H1 (cell line): ENCODE measurements around the gene PRB2. TPM values are rescaled to one million over a fixed set of nuclear protein-coding genes. Genes with fewer than 3 reads are reported as not detected.

Experiments used
- CHD1 ChIP-seq: IDR thresholded peaks from 2 replicates; pipeline ENCODE4 v1.6.1; 2012; ENCODE audit warnings: low read depth, low read length, improper control_type of control experiment
- RBBP5 ChIP-seq: IDR thresholded peaks from 2 replicates; pipeline ENCODE4 v1.7.1; 2012; ENCODE audit warnings: low read depth, mild to moderate bottlenecking, inconsistent platforms, low read length, moderate library complexity, borderline replicate concordance
- RXRA ChIP-seq: IDR thresholded peaks from 2 replicates; pipeline ENCODE4 v1.6.1; 2011; ENCODE audit warnings: low read depth, mild to moderate bottlenecking, low read length, moderate library complexity; ENCODE audit not compliant: insufficient read depth
- SP2 ChIP-seq: IDR thresholded peaks from 2 replicates; pipeline ENCODE4 v1.6.1; 2012; ENCODE audit warnings: mild to moderate bottlenecking, low read length, inconsistent platforms
- SUZ12 ChIP-seq: fragments of 200-600 bp; sonication (generic); IDR thresholded peaks from 2 replicates; pipeline ENCODE4 v1.6.1; 2012; ENCODE audit warnings: mild to moderate bottlenecking, inconsistent platforms, low read length, moderate library complexity, mixed read lengths
- polyA plus RNA-seq, 7 experiments: library from polyadenylated mRNA; depleted of rRNA in 3 of 7; stranded (reverse) in 5 of 7; unstranded in 2 of 7; fragments of >200 nt in 5 of 7; fragments of 200-250 nt in 2 of 7; gene quantifications; 1 replicate in 5 of 7; 2 replicates in 1 of 7; 4 replicates in 1 of 7; pipeline versions ENCODE4 v1.2.1 to v1.2.3, GENCODE V29; 2011 to 2013; ENCODE audit warnings: missing spikeins in 2 of 7, mixed read lengths in 2 of 7
- total RNA-seq: library from RNA; stranded (reverse); fragmentation: NEBNext Ultra II Directional; extraction: Animal tissue kit (Norgen Biotek cat#: 25700); gene quantifications from 2 replicates; pipeline ENCODE4 v1.2.1, GENCODE V29; 2021

PRB2 gene
- total and polyA plus RNA-seq, 2 of the 8 experiments (the other 6 are each of a cell fraction or from before 2014, with no cell fraction given) = not detected

GRCh38 chr12:11344500-11344899 lies 50.9 kb downstream of the PRB2 start (continued):
- TF ChIP-seq RXRA (no peak), SUZ12 (no peak), CHD1 (no peak), SP2 (no peak), RBBP5 (no peak)

Other genes starting within 250 kb of the PRB2 start
- 14.2 and 15.1 TPM in 2 replicates for gene SMIM10L1, start 224.4 kb downstream of the PRB2 start, total RNA-seq
- 3.7 and 5.4 TPM in 2 replicates for gene SMIM10L1, start 224.4 kb downstream of the PRB2 start, polyA plus RNA-seq (2011; rRNA removed)
- not detected in 2 replicates for gene TAS2R42, start 208.6 kb downstream of the PRB2 start, total RNA-seq
- not detected in 2 replicates for gene TAS2R42, start 208.6 kb downstream of the PRB2 start, polyA plus RNA-seq (2011; rRNA removed)
- 0.67 and 0.94 TPM in 2 replicates for gene PRB3, start 125.9 kb downstream of the PRB2 start, total RNA-seq
- 0.09 and 0.25 TPM in 2 replicates for gene PRB3, start 125.9 kb downstream of the PRB2 start, polyA plus RNA-seq (2011; rRNA removed)
- gene PRB4, start 85.1 kb downstream of the PRB2 start, total RNA-seq = not detected in 2 replicates
- gene PRB4, start 85.1 kb downstream of the PRB2 start, polyA plus RNA-seq (2011; rRNA removed) = not detected in 2 replicates